Mesangial cell (primary cell): ENCODE measurements around the gene ZNF613. TPM values are rescaled to one million over a fixed set of nuclear protein-coding genes. Genes with fewer than 3 reads are reported as not detected.

ENCODE experiments used
- total RNA-seq: library from RNA; depleted of rRNA; stranded (reverse); fragments of >200 nt; gene quantifications from 2 replicates; pipeline ENCODE4 v1.2.3, GENCODE V29; 2015

ZNF613 gene
- total RNA-seq, result 1.6 and 2.9 TPM in 2 replicates

GRCh38 chr19:51926784-51927741, at the start of gene ZNF613:
Gene ZNF613 (plus strand): TSS chr19:51927472. CDS start chr19:51936221, 8,749 bp downstream.

GRCh38 chr19:51887522-51888498, 39.5 kb upstream of the ZNF613 start, which contains the start of gene ZNF577:
Gene ZNF577 (minus strand): TSS chr19:51887951. CDS start chr19:51880382, 7,569 bp downstream.

GRCh38 chr19:51904331-51905165, 22.7 kb upstream of the ZNF613 start, which contains the start of gene ZNF649:
Gene ZNF649 (minus strand): TSS chr19:51905017. CDS start chr19:51900107, 4,910 bp downstream.

GRCh38 chr19:51986309-51987291, 59.3 kb downstream of the ZNF613 start, which contains the start of gene ZNF350:
Gene ZNF350 (minus strand): TSS chr19:51986840. CDS start chr19:51974360, 12,480 bp downstream.

Other genes with a start within 250 kb of the ZNF613 start
- 8.1 and 13.1 TPM in 2 replicates for gene SPACA6, start 234.1 kb upstream of the ZNF613 start, total RNA-seq
- gene HAS1, start 203.5 kb upstream of the ZNF613 start, total RNA-seq, result 0.33 TPM in 1 of 2 replicates, not detected in the other
- gene FPR1, start 175.6 kb upstream of the ZNF613 start, total RNA-seq, result 0.81 TPM in 1 of 2 replicates, not detected in the other
- gene FPR2, start 166.3 kb upstream of the ZNF613 start, total RNA-seq, result not detected in 2 replicates
- gene FPR3, start 132.3 kb upstream of the ZNF613 start, total RNA-seq, result not detected in 2 replicates
- gene ZNF577, start 39.5 kb upstream of the ZNF613 start, total RNA-seq, result 2.5 and 4.4 TPM in 2 replicates
- gene ZNF649, start 22.5 kb upstream of the ZNF613 start, total RNA-seq, result 4.7 and 4.9 TPM in 2 replicates
- gene ZNF350, start 59.4 kb downstream of the ZNF613 start, total RNA-seq, result 2.0 and 2.7 TPM in 2 replicates
- gene ZNF615, start 80.7 kb downstream of the ZNF613 start, total RNA-seq, result 2.9 and 3.2 TPM in 2 replicates
- 3.9 and 4.1 TPM in 2 replicates for gene ZNF614, start 100.9 kb downstream of the ZNF613 start, total RNA-seq
- gene ZNF432, start 121.4 kb downstream of the ZNF613 start, total RNA-seq, result 2.1 and 3.4 TPM in 2 replicates
- 4.2 TPM in 2 replicates for gene ZNF841, start 168.3 kb downstream of the ZNF613 start, total RNA-seq
- 3.3 and 4.4 TPM in 2 replicates for gene ZNF616, start 212.5 kb downstream of the ZNF613 start, total RNA-seq
- 2.0 and 2.2 TPM in 2 replicates for gene ZNF836, start 244.1 kb downstream of the ZNF613 start, total RNA-seq